NCI-H146 treated with DMSO at 0.1 percent for 48 hours (cell line): ENCODE measurements around the gene TRIM8.

Source experiments
- DNase-seq: peaks from one replicate; lab custom pipeline; 2025; ENCODE audit not compliant: unreplicated experiment; lab: John Stamatoyannopoulos, UW

TRIM8 gene

DNA sequence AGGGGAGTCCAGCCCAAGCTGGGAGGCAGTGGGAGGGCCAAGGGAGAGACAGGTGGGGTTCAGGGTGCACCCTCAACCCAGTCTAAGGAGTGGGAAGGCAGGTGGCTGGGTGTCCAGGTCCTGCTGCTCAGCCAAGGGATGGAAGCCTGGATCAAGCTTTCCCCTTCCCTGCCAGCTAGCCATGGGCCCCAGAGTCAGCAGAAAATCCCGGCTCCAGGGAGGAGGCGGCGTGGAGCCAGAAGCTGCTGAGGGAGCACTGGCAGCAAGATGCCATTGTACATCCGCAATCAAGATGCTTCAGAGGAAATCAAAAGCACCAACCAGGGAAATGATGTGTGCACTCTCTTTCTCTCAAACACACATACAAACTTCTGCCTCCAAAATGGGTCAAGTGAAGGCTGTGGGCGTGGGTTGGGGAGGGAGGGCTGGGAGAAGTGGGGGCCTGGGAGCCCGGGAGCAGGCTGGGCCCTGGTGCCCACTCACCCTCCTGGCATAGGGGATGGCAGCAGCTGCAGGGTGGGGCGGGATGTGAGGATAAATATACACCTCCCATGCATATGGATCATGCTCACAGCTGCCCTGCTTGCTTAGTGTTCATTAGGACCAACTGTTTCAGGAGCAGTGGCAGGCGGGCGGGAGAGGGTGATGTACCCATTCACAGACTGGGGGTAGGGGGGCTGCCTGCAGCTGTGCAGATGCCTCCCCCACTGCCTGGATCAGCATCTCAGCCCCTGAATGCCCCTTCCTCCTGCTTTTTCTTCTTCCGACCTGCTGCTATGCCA lies 24.2 kb downstream of the TRIM8 start:
- DNase-seq: no peak

DNA sequence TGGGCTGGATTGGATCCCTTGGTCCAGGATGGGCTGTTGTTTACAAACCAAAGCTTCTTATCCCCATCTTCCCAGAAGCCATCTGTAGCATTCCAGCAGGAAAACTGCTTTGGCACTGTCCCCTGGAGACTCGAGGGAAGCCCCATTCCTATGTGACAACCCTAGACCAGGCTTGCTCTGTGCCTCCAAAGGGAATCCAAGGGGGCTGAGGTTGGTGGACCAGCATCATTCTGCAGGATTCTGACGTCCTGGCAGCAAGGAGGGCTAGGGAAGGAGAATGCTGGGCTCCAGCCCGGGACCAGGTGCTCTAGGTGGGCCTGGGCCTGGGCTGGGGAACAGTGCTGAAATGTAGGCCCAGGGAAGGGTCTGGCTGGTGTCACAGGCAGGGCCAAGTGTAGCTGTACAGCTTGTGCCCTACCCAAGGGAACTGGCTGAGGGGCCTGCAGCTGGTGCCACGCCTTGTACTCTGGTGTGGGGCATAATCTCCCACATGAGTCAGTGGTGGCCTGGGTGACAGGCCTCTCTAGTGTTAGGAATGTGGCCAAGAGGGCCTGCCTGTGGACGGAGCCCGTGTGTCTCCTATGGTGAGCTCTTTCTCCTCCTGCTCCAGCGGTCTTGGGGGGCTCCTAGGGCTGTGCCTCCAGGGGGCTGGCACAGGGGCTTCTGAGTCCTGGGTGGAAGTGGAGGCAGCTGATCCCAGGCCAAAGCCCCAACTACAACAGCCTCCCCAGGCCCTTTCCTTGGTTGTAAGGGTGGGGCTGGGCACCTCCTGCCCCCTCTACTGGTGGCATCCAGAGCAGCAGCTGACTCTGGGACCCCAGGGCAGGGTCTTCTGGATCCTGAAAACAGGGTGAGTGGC lies 25.2 kb downstream of the TRIM8 start:
- no peak for DNase-seq

DNA sequence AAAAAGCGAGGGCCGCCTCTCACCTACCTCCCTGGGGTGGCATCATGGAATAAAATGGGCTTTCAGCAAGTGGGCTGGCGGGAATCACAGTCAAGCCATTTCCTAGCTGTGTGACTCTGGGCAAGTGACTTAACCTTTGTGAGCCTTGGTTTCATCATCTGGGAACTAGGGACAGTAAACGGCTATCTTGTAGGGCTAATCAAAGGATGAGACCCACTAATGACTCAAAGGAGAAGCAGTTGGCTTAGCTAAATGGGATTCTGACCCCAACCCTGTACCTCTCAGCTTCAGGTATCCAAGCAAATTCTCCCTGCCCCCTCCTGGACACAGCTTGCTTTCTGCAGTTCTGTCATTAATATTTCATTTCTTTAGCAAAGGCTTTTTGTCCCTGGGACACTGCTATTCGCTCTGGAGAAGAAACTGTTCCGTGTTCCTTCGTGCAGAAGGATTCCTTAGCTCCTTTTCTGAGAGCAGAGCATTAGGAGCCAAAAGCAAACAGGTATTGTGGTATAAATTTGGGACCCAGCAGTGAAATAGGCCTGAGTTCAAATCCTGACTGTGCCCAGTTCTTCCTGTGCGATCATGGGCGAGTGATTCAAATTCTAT lies 25.9 kb downstream of the TRIM8 start:
- no peak for DNase-seq

DNA sequence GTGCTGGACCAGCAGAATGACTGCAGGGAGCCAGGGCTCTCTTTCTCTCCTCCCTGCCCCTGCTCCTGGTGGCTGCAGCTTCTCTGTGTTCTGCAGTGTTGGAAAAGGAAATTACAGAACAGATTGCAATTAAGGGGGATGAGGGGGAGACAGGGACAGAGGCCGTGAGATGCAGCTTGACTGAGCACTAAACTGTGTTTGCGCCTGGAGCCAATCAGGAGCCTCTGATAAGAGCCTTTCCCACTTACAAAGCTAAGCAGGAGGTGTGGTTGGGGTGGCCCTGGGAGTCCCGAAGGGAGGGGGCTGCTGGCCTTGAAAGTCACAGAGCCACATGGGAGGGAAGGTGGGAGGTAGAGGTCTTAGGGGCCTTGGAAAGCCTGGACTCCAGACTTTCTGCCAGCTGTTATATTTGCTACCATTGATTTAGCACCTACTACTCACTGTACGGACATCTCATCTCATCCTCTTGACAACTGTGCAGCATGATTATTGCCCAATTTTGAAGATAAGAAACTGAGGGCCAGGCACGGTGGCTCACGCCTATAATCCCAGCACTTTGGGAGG lies 26.7 kb downstream of the TRIM8 start:
- no peak for DNase-seq

DNA sequence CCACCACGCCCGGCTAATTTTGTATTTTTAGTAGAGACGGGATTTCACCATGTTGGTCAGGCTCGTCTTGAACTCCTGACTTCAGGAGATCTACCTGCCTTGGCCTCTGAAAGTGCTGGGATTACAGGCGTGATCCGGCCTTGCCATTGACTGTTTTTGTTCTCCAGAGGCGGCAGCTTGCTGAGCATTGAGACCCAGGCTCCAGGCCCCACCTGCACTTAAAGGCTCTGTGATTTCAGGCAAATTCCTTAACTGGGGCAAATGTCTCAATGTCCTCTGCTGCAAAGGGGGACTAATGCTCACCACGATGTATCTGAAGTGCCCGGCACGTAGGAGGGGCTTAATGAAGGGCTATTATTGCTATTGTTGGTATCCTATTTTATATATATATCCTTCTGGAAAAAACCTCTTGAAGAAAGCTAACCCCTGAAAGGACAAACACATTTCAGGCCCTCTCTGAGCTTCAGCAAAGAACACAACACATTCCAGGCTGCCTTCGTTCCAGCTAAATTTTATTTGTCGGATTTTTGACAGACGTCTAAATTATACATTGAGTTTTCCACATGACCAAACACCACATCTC lies 29.0 kb downstream of the TRIM8 start:
- no peak for DNase-seq

DNA sequence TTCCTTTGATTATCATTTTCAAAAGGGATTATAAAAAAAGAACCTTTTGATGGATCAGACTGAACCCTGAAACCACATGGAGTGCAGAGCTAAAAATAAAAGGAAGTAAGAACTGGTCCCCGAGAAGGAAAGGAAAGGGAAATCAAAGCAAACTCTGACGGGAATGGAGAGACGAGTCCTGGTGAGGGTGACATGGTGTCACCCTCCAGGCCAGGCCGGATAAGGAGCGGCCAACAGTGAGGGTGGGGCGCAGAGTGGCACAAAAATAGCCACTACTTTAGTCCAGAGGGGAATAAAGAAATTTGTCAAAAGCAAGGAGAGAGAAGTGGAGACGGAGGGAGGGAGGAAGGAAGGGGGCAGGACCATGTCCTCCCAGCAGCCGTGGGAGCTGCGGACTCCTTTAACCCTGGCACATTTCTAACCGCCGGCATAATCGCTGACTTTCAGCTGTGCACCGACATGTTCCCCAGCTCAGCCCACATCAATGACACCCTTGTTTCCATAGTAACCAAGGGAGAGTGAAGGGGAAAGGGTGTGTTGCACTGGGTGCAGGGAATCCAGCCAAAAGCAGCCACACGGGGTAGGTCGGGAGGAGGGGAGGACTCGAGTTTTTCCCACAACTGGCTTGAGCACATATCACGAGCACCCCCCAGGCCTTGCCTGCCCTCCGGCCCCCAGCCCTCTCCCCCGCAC lies 29.7 kb downstream of the TRIM8 start:
- DNase-seq: no peak

DNA sequence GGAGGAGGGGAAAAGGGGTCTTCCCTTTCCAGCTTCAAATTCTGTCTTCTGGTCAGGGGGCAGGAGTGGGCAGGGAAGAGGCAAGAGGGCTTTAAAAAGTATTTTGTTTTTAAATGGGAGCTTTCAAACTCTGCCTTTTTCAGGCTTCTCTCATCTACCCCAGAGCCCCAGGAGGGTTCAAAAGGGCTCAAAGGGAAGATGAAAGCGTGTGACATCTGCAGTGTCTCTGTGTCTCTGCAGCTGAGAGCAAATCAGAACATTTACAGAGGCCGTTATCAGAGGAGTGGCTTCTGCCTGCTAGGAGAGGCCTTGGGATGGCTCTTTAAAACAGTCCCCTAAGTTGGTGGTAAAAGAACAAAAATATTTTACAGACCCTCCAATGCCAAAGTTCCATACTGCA lies 30.3 kb downstream of the TRIM8 start:
- no peak for DNase-seq

DNA sequence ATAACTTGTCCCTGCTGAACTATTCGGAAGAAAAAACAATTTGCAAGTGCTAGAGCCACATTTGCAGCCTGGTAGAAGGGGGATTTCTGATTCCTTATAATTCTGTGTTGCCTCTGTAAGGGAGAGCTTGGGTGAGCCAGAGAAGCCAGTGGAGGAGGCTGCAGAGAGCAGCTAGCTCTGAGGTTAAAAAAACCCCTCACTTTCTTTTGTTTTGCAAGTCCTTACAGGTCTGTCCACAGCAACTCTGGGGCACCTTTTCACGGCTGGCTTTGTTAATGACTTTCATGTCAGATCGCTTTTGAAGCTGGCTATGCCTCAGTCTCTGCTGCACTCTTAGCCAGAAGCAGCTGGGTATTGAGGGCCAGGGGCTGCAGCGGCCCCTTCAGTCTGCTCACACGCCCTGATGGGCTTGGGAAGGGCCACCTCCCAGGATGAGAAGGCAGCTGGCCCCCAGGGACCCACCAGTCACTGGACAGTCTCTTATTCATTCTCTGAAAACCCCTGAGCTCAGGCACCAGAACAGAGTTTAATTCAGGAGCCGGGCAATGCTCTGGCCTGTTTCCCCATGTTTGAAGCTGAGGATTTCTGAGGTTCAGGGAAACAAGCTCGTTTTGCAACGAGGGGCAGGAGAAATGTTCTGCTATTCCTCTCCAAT lies 30.9 kb downstream of the TRIM8 start:
- no peak for DNase-seq

DNA sequence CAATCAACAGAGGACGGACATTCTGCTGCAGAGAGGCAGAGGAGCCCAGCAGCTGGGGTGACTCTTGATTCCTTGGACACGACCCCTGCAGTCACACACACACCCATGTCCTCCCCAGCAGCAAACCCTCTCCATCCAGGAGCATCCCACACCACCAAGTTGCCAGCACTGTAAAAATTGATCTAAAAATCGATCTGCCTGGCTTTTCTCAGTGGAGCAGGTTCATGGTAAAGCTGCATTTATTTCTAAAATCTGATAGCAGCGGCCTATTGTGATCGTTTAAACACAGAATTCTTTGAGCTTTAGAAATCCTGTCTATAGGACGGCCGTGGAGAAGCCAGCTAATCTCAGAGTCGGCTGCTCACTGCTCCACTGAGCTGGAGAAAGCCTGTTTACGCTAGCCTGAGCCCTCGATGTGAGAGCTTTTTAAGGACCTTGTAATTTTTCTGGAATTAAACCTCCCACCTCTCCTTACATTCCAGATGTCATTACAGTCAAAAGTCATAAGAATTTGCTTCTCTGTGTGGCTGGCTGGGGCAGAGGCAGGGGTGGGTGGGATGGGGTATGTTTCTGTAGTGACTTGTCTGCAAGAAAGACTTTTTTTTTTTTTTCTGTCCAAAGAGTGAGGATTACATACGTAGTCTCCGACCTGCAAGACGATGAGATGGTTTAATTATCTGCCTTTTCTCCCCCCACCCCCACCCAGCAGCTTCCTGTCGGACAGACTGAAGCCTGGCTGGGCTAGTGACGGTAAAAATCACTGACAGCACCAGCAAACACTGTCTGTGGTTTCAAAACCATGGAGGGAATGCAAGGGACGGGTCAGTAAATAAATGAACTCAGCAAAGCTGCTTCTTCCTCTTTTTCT lies 31.6 kb downstream of the TRIM8 start:
- DNase-seq: no peak

DNA sequence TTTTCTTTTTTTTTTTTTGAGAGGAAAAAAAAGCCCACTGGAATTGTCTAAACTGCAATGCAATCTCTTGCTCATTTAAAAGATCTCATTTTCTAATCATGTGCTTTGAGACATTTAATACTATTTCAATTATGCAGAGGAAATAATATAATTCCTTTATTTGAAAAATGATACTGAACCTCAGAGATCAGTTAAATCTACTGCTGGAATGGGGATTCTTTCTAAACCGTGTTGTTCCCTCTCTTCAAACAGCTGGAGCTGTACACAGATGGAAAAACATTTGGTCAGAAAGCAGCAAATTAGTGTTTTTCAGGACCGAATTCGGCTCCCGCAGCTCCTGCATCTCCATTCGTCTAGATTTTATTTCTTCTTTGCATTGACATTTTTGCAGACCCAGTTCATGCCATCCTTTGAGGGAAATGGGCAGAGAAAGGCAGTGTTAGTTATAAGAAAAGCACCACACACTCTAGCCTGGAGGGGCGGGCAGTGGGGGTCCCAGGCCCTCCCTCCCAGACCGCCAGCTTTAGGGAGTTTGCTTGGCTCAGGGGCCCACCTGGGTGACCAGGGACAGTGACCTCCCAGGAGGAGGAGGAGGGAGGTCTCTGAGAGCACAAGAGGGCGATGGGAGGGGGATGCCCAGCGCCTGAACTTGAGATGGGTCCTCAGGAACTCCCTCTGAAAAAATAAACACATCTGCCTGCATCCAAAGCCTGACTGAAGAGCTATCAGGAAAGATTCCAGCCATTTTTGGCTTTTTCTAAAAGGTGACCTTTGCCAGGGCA lies 32.4 kb downstream of the TRIM8 start:
- DNase-seq: no peak

DNA sequence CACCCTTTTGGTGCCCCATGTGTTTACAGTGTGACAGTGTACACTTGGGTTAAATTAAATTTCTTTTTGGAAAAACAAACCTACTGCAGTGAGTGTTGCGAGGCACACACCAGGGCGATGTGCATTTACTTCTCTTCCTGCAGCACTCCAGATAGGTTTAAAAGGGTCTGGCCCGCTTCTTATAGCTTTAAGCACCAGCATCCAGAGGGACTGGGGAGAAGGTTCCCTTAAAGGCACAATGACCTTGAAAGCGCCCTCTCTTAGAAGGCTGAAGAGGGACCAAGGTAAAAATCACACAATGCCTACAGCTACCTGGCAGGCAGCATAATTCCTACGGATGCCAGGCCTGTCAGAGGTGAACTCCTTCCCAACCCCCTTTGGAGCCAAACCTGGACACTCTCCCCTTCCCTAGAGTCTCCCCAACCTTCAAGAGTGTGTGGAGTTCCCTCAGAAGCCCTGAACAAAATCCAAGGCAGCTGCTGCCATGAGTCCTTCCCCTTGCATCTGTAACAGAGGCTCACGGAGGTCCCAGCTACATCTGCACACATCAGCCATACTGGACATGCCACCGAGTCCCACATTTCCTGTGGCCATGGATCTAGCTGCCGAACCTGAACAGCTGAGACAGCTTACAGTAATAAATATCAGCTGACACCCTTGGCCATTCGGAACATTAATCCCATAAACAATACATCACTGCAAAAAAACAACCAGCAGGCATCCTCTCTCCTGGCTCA lies 33.2 kb downstream of the TRIM8 start:
- no peak for DNase-seq

DNA sequence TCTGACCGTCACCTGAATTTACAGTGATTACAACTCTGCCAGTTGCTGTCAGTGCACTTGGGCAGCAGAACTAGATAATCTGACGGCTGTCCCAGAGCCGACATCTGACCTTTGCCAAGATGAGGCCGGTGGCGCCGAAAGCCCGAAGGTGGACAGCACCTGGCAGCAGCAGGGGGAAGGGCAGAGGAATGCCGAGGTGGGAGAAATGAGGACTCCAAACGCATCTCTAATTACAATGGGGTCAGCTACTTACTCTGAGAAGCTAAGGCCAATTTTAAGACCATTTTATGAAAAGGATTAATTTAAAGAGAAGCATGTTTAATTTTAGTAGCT lies 33.8 kb downstream of the TRIM8 start:
- DNase-seq: peak; percentile 62

DNA sequence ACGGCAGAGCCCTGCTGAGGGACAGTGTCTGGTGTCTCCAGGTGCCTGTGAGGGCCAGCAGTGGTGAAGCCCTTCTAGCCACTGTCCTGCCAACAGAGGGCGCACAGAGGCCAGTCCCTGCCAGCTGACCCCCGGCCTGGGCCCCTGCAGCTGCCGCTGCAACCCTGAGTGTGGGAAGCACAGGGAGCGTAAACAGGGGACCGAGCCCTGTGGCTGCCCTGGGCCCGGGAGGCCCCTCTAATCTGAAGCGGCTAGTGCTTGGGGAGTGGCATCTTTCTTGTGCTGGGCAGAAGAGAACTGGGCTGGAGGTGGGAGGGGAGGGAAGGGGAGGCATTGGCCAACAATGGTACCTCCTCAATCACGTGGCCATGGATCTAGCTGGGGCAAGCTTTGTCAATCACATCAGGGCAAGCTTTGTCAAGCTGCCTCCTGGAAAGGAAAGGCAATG lies 34.6 kb downstream of the TRIM8 start:
- peak; percentile 77 for DNase-seq

DNA sequence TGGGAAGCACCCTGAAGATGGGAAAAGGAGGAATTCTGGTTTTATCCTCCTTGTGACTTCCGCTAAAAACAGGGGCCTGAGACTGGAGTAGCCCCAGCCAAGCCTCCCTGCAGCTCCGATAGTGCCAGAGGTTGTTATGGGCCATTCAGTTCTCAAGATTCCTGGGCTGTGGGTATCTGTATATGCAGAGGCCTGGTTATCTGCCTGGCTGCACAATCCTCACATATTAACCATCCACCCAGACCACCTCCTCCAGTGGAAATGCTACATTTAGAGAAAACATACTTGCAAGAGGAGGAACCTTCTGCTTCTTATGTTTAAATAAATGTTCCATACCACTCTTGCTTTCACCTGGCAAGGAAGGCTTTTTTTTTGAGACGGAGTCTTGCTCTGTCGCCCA lies 35.3 kb downstream of the TRIM8 start:
- no peak for DNase-seq

DNA sequence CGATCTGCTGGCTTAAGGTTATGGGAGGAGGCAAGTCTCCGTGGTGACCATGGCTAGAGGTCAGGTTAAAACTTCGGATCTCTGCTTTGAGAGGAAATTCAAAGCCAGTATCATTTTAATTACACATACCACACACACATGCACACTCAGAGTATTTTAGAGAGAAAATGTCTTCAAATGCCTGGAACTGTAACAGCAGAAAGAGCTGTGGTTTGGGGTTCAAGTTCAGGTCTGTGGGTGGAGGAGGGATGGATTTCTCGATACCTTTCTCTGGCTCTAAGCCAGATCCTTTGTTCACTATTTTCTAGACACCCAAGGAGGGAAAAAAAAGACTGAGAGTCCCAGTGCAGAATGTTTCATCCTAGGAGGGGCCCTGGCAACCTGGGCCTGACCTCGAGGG lies 37.4 kb downstream of the TRIM8 start:
- DNase-seq: no peak

DNA sequence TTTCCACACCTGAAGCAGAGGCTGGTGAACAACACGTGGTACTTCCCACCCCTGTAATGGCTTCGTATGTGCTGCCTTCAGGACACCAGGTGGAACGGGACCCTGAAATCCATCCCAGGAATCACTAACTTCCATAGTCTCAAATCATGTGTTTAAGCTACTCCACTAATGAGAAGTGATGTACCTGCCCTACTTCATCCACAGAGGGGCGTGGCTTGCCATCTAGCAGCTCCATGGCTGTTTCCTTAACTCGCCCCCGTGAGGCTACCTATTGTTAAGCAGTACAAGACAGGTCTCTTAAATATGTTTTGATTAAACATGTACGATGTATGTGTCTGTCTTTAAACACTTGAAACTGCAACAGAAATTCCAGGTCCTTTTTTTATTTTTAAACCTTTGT lies 38.1 kb downstream of the TRIM8 start:
- DNase-seq: no peak

DNA sequence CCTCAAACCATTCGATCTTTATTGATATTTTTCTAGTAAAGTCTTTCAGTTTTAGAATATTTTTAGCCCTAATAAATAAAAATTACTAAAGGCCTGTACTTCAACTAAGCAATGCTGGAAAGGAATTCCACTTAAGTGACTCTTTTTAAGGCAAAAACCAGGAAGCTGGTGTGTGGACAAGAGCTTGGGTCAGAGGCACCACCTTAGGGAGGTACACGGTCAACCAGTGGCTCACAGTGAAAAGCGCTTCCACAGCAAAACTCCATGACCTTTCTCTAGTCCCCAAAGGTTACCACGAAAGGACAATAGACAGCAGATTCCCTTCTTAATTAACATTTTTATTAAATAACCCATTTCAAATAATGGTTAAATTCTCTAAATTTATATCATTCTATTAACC lies 38.7 kb downstream of the TRIM8 start:
- no peak for DNase-seq

DNA sequence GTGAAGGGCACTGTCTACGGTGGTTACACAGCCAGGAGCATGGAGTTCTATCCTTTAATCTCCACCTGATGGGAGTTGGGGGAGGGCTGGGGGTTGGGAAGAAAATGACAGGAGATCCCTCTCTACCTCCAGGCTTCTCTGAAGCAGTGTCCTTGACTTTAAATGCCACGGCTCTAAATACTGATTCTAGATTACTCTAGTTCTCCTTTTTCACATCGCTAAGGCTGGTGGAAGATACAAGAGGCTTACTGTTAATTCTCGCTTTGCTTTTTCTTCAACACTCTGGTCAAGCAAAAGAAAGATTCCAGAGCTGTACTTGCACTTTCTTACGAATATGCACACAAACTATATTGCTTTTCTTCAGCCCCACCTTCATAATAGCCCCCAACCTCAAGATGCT lies 39.5 kb downstream of the TRIM8 start:
- DNase-seq: no peak
